ENCODE measurements around the gene PSMB9.

Gene PSMB9

DNA sequence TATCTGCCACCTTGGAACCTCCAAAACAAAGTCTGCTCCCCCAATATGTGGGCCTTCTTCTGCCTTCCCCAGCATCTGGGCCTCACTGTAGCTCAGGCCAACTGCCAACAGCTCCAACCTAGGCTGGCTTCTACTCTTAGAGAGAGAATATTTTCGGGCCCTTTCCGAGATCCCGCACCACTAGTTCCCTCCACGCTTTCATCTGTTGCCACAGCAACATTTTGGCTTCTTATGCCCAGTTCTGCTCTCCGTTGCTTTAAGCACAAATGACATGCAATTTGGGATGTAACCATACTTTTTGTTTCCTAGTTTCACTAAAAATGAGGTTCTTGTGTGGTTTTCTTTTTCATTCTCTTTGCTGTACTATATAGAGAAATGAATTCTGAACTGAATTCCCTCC, 33.6 kb downstream of the PSMB9 start:
- H3K27ac ChIP-seq (replicated peaks) = no peak overlapping the region
- no peaks in the 10 kb centered on the region for H3K27me3 ChIP-seq (ENCODE audit: insufficient read depth, poor library complexity, severe bottlenecking)
- no peak for TF ChIP-seq POLR2AphosphoS5 (IDR thresholded peaks at IDR 0.05; ENCODE audit: low read depth)
- no peak for TF ChIP-seq SPI1 (IDR thresholded peaks at IDR 0.05; ENCODE audit: borderline replicate concordance, low read depth)
- TF ChIP-seq, protein P1, sequence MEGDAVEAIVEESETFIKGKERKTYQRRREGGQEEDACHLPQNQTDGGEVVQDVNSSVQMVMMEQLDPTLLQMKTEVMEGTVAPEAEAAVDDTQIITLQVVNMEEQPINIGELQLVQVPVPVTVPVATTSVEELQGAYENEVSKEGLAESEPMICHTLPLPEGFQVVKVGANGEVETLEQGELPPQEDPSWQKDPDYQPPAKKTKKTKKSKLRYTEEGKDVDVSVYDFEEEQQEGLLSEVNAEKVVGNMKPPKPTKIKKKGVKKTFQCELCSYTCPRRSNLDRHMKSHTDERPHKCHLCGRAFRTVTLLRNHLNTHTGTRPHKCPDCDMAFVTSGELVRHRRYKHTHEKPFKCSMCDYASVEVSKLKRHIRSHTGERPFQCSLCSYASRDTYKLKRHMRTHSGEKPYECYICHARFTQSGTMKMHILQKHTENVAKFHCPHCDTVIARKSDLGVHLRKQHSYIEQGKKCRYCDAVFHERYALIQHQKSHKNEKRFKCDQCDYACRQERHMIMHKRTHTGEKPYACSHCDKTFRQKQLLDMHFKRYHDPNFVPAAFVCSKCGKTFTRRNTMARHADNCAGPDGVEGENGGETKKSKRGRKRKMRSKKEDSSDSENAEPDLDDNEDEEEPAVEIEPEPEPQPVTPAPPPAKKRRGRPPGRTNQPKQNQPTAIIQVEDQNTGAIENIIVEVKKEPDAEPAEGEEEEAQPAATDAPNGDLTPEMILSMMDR (IDR thresholded peaks at IDR 0.05; ENCODE audit: insufficient read depth, low read length) = no peak
- TF ChIP-seq, protein P2, sequence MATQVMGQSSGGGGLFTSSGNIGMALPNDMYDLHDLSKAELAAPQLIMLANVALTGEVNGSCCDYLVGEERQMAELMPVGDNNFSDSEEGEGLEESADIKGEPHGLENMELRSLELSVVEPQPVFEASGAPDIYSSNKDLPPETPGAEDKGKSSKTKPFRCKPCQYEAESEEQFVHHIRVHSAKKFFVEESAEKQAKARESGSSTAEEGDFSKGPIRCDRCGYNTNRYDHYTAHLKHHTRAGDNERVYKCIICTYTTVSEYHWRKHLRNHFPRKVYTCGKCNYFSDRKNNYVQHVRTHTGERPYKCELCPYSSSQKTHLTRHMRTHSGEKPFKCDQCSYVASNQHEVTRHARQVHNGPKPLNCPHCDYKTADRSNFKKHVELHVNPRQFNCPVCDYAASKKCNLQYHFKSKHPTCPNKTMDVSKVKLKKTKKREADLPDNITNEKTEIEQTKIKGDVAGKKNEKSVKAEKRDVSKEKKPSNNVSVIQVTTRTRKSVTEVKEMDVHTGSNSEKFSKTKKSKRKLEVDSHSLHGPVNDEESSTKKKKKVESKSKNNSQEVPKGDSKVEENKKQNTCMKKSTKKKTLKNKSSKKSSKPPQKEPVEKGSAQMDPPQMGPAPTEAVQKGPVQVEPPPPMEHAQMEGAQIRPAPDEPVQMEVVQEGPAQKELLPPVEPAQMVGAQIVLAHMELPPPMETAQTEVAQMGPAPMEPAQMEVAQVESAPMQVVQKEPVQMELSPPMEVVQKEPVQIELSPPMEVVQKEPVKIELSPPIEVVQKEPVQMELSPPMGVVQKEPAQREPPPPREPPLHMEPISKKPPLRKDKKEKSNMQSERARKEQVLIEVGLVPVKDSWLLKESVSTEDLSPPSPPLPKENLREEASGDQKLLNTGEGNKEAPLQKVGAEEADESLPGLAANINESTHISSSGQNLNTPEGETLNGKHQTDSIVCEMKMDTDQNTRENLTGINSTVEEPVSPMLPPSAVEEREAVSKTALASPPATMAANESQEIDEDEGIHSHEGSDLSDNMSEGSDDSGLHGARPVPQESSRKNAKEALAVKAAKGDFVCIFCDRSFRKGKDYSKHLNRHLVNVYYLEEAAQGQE (IDR thresholded peaks at IDR 0.05; ENCODE audit: insufficient replicate concordance, low read depth) = no peak
- no peak for TF ChIP-seq GABPA (IDR thresholded peaks at IDR 0.05; ENCODE audit: low read depth)

DNA sequence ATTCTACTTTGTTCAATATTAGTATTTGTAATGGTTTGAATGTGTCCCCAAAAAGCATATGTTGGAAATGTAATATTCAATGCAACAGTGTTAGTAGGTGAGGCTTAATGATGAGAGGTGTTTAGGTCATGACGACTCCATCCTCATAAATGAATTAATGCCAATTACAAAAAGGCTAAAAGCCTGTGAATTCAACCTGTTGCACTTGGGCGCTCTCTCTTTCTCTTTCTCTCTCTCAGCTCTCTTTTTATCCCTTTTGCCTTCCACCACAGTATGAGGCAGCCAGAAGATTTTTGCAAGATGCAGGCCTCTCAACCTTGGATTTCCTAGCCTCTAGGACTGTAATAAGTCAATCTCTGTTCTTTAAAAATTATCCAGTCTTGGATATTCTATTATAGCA, 34.6 kb downstream of the PSMB9 start:
- H3K4me3 ChIP-seq (replicated peaks; ENCODE audit: insufficient read depth, low read length) = no peak overlapping the region
- DNase-seq (ENCODE audit: low read depth in 1 of 2, low spot score in 1 of 2) = no peak
- TF ChIP-seq, protein P1 (IDR thresholded peaks at IDR 0.05; ENCODE audit: insufficient read depth, low read length) = no peak
- TF ChIP-seq SPI1 (IDR thresholded peaks at IDR 0.05; ENCODE audit: borderline replicate concordance, low read depth) = no peak
- TF ChIP-seq GABPA (IDR thresholded peaks at IDR 0.05; ENCODE audit: low read depth) = no peak
- TF ChIP-seq, protein P2 (IDR thresholded peaks at IDR 0.05; ENCODE audit: insufficient replicate concordance, low read depth) = no peak
- no peak for TF ChIP-seq POLR2AphosphoS5 (IDR thresholded peaks at IDR 0.05; ENCODE audit: low read depth)
- no peaks in the 10 kb centered on the region for H3K27me3 ChIP-seq (ENCODE audit: insufficient read depth, poor library complexity, severe bottlenecking)
- no peak overlapping the region for H3K27ac ChIP-seq (replicated peaks)

More for the DNA sequence above, 33.6 kb downstream of the PSMB9 start:
- no peak for DNase-seq (ENCODE audit: low read depth in 1 of 2, low spot score in 1 of 2)
- H3K4me3 ChIP-seq (replicated peaks; ENCODE audit: insufficient read depth, low read length) = no peak overlapping the region

DNA sequence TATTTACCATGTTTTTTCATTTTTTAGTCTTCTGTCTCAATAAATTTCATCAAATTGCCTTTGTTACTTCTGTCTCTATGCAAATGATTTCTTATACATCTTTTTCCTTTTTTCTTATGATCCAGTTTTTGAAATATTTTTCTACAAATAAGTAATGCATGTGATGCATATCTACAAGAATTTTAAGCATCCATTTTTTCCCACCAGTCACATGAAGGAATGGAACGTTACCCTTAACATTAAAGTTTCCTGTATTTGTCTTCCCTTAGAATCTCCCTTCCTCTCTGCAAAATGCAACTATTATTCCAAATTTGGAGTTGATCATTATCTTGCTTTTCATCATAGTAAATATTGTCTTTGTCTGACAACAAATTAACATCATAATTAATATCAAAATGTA, 35.5 kb downstream of the PSMB9 start:
- TF ChIP-seq POLR2AphosphoS5 (IDR thresholded peaks at IDR 0.05; ENCODE audit: low read depth) = no peak
- TF ChIP-seq, protein P1 (IDR thresholded peaks at IDR 0.05; ENCODE audit: insufficient read depth, low read length) = no peak
- TF ChIP-seq, protein P2 (IDR thresholded peaks at IDR 0.05; ENCODE audit: insufficient replicate concordance, low read depth) = no peak
- TF ChIP-seq GABPA (IDR thresholded peaks at IDR 0.05; ENCODE audit: low read depth) = no peak
- no peak for TF ChIP-seq SPI1 (IDR thresholded peaks at IDR 0.05; ENCODE audit: borderline replicate concordance, low read depth)

More for the DNA sequence above, 35.5 kb downstream of the PSMB9 start:
- Histone ChIP-seq H3K27ac (replicated peaks) (no peak overlapping the region), H3K27me3 (ENCODE audit: insufficient read depth, poor library complexity, severe bottlenecking) (no peaks in the 10 kb centered on the region), H3K4me3 (replicated peaks; ENCODE audit: insufficient read depth, low read length) (no peak overlapping the region)
- no peak for DNase-seq (ENCODE audit: low read depth in 1 of 2, low spot score in 1 of 2)
